A549 (cell line): ENCODE data around the gene PARD3B.

Experiments
- CTCF ChIP-seq: fragments of >200 bp; sonication (Bioruptor Twin); formaldehyde crosslinking; IDR thresholded peaks from 3 replicates; pipeline ENCODE4 v1.5.1; 2016
- EP300 ChIP-seq, 2 experiments: fragments of >200 bp; sonication (Bioruptor Twin); formaldehyde crosslinking; IDR thresholded peaks; 2 replicates in 1 of 2; 3 replicates in 1 of 2; pipeline ENCODE4 v1.6.1; 2016 to 2017
- MAZ ChIP-seq: fragments of 150-350 bp; IDR thresholded peaks from 2 replicates; pipeline ENCODE4 v1.6.1; 2014; ENCODE audit warnings: antibody characterized with exemption, low read depth, low read length, borderline replicate concordance
- RCOR1 ChIP-seq: fragments of 150-350 bp; IDR thresholded peaks from 2 replicates; pipeline ENCODE4 v1.6.1; 2014; ENCODE audit warnings: antibody characterized with exemption, low read length, low read depth
- REST ChIP-seq: fragments of 200-600 bp; sonication (generic); IDR thresholded peaks from 2 replicates; pipeline ENCODE4 v1.6.1; 2016; ENCODE audit warnings: antibody characterized with exemption, mild to moderate bottlenecking, moderate library complexity
- RFX5 ChIP-seq: fragments of 450-650 bp; IDR thresholded peaks from 2 replicates; pipeline ENCODE4 v1.7.1; 2014; ENCODE audit warnings: antibody characterized with exemption, mild to moderate bottlenecking, moderate library complexity
- ZNF302 ChIP-seq: fragments of 250-450 bp; sonication (Bioruptor Pico); IDR thresholded peaks from 2 replicates; pipeline ENCODE4 v1.9.0; 2021; ENCODE audit warnings: inconsistent platforms, mild to moderate bottlenecking, moderate library complexity

DNA sequence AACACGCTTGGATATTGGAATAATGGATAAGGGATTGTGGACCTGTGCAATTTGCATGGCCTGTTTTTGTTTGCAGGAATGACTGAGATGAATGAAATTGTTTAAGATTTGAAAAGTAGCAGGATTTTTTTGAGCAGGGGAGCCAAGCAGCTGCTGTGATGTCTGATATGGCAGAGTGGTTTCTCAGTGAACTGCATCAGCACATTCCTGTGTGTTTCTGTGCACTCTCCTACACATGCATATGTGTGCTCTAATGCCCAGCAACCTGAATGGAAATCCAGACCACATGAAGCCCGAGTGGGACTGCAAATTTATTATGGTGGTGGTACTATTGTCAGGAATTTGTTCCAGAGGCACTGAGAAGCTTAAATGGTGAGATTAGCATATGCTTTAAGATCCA lies 161.7 kb downstream of the PARD3B start:
- no peak for TF ChIP-seq CTCF
- TF ChIP-seq REST, result no peak
- no peak for TF ChIP-seq MAZ
- TF ChIP-seq RFX5, result no peak
- TF ChIP-seq EP300 (IDR thresholded peaks at IDR 0.05), result no peak
- no peak for TF ChIP-seq RCOR1
- no peak for TF ChIP-seq ZNF302 (CRISPR knock-in tag)
